Colonic mucosa (tissue), 4 donors: ENCODE measurements around the gene WNK1. TPM values are rescaled to one million over a fixed set of nuclear protein-coding genes. Genes with fewer than 3 reads are reported as not detected.

ENCODE experiments used
- DNase-seq: peaks from one replicate; pipeline ENCODE4 v3.0.0-alpha.2; 2020
- H3K27ac ChIP-seq: fragments of 200-600 bp; one replicate; pipeline ENCODE4 v1.8.0; 2021
- H3K27me3 ChIP-seq: fragments of 200-600 bp; one replicate; pipeline ENCODE4 v1.8.0; 2021
- H3K36me3 ChIP-seq: fragments of 200-600 bp; one replicate; pipeline ENCODE4 v1.8.0; 2021
- H3K4me1 ChIP-seq: fragments of 200-600 bp; one replicate; pipeline ENCODE4 v1.8.0; 2021; ENCODE audit warnings: mild to moderate bottlenecking
- H3K4me3 ChIP-seq: fragments of 200-600 bp; one replicate; pipeline ENCODE4 v1.8.0; 2021
- H3K9ac ChIP-seq, 2 donors: one replicate each; pipeline ENCODE4 v1.7.0; 2013; ENCODE audit warnings: control low read depth in 2 of 2, low read depth in 2 of 2, low read length in 2 of 2
- H3K9me3 ChIP-seq: fragments of 200-600 bp; one replicate; pipeline ENCODE4 v1.8.0; 2021
- intact Hi-C: fragments of 100-400 bp; cut with DNase I; formaldehyde crosslinking; loops from one replicate; pipeline ENCODE4 v1.14.1; 2022
- total RNA-seq, 2 donors: library from RNA; stranded (reverse); fragmentation: NEBNext Ultra II Directional in 1 of 2; extraction: Animal tissue kit (Norgen Biotek cat#: 25700) in 1 of 2; gene quantifications; one replicate each; pipeline ENCODE4 v1.2.1, GENCODE V29; 2021
- TF ChIP-seq, protein P1 (sequence below): fragments of 200-600 bp; IDR thresholded peaks from one replicate; pipeline ENCODE4 v1.8.0; 2022; ENCODE audit warnings: antibody characterized with exemption, mild to moderate bottlenecking
- donor health status: healthy.
- donor health status: DM: no; HTN: no; CAD: no.
- donor health status: DM: no; HTN: no; CAD: no.

Gene WNK1
- total RNA-seq, 2 donors from 2014 or later, result 81.8 to 85.8 TPM

DNA sequence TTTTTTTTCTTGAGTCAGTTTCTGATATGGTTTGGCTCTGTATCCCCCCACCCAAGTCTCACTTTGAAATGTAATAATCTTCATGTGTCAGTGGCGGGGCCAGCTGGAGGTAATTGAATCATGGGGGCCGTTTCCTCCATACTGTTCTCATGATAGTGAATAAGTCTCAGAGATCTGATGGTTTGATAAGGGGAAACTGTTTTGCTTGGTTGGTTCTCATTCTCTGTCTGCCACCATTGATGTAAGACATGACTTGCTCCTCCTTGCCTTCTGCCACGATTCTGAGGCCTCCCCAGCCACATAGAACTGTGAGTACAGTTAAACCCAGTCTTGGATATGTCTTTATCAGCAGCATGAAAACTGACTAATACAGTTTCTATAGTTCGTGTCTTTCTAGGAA is 42.9 kb downstream of the WNK1 start:
- Histone ChIP-seq H3K9me3 (no peaks in the 10 kb centered on the region), H3K27me3 (no peaks in the 10 kb centered on the region), H3K36me3 (no peaks in the 10 kb centered on the region), H3K9ac (no peak overlapping the region), H3K4me1 (no peaks in the 10 kb centered on the region), H3K27ac (no peak overlapping the region), H3K4me3 (no peak overlapping the region)
- DNase-seq, result no peak
- TF ChIP-seq, protein P1, sequence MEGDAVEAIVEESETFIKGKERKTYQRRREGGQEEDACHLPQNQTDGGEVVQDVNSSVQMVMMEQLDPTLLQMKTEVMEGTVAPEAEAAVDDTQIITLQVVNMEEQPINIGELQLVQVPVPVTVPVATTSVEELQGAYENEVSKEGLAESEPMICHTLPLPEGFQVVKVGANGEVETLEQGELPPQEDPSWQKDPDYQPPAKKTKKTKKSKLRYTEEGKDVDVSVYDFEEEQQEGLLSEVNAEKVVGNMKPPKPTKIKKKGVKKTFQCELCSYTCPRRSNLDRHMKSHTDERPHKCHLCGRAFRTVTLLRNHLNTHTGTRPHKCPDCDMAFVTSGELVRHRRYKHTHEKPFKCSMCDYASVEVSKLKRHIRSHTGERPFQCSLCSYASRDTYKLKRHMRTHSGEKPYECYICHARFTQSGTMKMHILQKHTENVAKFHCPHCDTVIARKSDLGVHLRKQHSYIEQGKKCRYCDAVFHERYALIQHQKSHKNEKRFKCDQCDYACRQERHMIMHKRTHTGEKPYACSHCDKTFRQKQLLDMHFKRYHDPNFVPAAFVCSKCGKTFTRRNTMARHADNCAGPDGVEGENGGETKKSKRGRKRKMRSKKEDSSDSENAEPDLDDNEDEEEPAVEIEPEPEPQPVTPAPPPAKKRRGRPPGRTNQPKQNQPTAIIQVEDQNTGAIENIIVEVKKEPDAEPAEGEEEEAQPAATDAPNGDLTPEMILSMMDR, result no peak
- intact Hi-C loops, result no loop called here

DNA sequence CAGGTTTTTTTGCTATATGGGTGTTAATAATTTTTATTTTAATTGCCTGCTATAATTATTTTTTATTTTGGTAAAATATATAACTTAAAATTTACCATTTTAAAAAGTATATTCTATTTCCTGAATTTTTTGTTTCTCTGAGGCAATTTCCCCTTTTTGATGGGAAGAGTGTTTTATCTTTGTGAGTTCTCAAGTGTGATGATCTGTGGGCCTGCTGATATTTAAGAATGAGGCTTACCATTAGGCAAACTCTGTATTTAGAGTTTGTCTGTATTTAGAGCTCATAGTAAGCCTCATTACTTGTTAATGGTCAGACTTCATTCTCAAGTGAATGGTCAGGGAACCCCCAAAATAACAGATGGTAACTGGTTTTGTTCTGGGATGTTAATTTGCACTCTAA is 48.0 kb downstream of the WNK1 start:
- Histone ChIP-seq H3K4me3 (no peak overlapping the region), H3K4me1 (no peaks in the 10 kb centered on the region), H3K9me3 (no peaks in the 10 kb centered on the region), H3K27ac (no peak overlapping the region), H3K9ac (no peak overlapping the region), H3K36me3 (no peaks in the 10 kb centered on the region), H3K27me3 (no peaks in the 10 kb centered on the region)
- no peak for DNase-seq
- intact Hi-C loops, result no loop called here
- TF ChIP-seq, protein P1, result no peak

GRCh38 chr12:802242-803120 is 50.1 kb downstream of the WNK1 start:
- no peaks in the 10 kb centered on the region for H3K9me3 ChIP-seq
- intact Hi-C loops, result no loop called here
- no peak for DNase-seq
- no peaks in the 10 kb centered on the region for H3K27me3 ChIP-seq
- TF ChIP-seq, protein P1, result no peak
- H3K9ac ChIP-seq, result no peak overlapping the region
- no peak overlapping the region for H3K4me3 ChIP-seq
- no peak overlapping the region for H3K27ac ChIP-seq
- peaks cover 3% of the 10 kb centered on the region for H3K4me1 ChIP-seq
- no peaks in the 10 kb centered on the region for H3K36me3 ChIP-seq

- Histone ChIP-seq H3K4me3 (no peak overlapping the region), H3K9ac (no peak overlapping the region), H3K27ac (no peak overlapping the region), H3K27me3 (no peaks in the 10 kb centered on the region), H3K4me1 (peaks cover 3% of the 10 kb centered on the region), H3K36me3 (no peaks in the 10 kb centered on the region), H3K9me3 (no peaks in the 10 kb centered on the region)
- TF ChIP-seq, protein P1, result no peak
- DNase-seq, result no peak
- intact Hi-C loops, result no loop called here
These were observed 52.7 kb downstream of the WNK1 start for GRCh38 chr12:805022-805632.

DNA sequence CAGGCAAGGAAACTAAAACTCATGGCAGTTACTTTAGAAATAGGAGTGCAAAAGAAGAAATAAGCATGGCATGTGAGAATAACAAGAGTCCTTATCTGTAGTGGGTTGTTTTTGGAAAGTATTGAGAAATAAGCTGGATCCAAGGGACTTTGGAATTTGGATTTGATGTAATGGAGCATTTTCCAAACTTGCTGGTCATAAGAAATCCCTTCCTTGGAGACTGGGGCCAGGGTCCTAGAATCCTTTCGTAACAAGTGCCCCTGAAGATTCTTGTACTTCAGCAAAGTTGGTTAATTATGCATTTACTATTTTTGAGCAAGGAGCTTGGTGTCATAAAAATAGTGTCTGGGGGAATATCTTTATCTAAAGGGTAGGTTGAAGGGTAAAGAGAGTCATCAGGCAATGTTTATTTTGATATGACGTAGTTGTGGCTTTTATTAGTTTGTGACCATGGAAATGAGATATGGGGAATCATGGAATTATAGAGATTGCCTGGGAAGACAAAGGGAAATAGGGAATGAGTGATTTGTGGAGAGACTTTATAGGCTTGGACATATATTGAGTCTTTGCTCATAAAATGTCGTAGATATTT is 53.9 kb downstream of the WNK1 start:
- Histone ChIP-seq H3K27ac (no peak overlapping the region), H3K4me3 (no peak overlapping the region), H3K9ac (no peak overlapping the region), H3K27me3 (no peaks in the 10 kb centered on the region), H3K4me1 (peaks cover 3% of the 10 kb centered on the region), H3K36me3 (no peaks in the 10 kb centered on the region), H3K9me3 (no peaks in the 10 kb centered on the region)
- DNase-seq, result no peak
- TF ChIP-seq, protein P1, result no peak
- intact Hi-C loops, result no loop called here
